ENCODE measurements around the gene CYBA. TPM values are rescaled to one million over a fixed set of nuclear protein-coding genes. Genes with fewer than 3 reads are reported as not detected.

Gene CYBA
- total RNA-seq, 1 donor from 2014 or later = 116 TPM

GRCh38 chr16:88639231-88640038 lies 11.4 kb downstream of the CYBA start:
- Mint-ChIP-seq H3K27ac (no peak overlapping the region), H3K4me3 (no peak overlapping the region), H3K9me3 (no peaks in the 10 kb centered on the region), H3K36me3 (no peaks in the 10 kb centered on the region), H3K27me3 (ENCODE audit: low read depth) (peaks cover 50% of the 10 kb centered on the region), H3K4me1 (peaks cover 3% of the 10 kb centered on the region)
- TF ChIP-seq CTCF (IDR thresholded peaks at IDR 0.05; ENCODE audit: unreplicated experiment) = no peak
- no peak for DNase-seq (ENCODE audit: low spot score in 2 of 2, unreplicated experiment in 2 of 2)

- Mint-ChIP-seq H3K9me3 (no peaks in the 10 kb centered on the region), H3K4me3 (no peak within 1 kb of the TSS), H3K27ac (no peak within 1 kb of the TSS), H3K36me3 (no peaks in the 10 kb centered on the region), H3K4me1 (peaks cover 3% of the 10 kb centered on the region), H3K27me3 (ENCODE audit: low read depth) (peaks cover 52% of the 10 kb centered on the region)
- no peak for TF ChIP-seq CTCF (IDR thresholded peaks at IDR 0.05; ENCODE audit: unreplicated experiment)
- no peak for DNase-seq (ENCODE audit: low spot score in 2 of 2, unreplicated experiment in 2 of 2)
Measured at GRCh38 chr16:88638323-88639230, 12.3 kb downstream of the CYBA start, which contains the start of gene IL17C. Gene IL17C (plus strand): TSS chr16:88638572. CDS start chr16:88638642, 70 bp downstream.

- H3K4me1 Mint-ChIP-seq = peaks cover 3% of the 10 kb centered on the region
- no peak overlapping the region for H3K27ac Mint-ChIP-seq
- no peaks in the 10 kb centered on the region for H3K9me3 Mint-ChIP-seq
Measured at GRCh38 chr16:88636488-88637265, 14.2 kb downstream of the CYBA start.

GRCh38 chr16:88635671-88636319 lies 15.1 kb downstream of the CYBA start:
- peaks cover 3% of the 10 kb centered on the region for H3K36me3 Mint-ChIP-seq
- peak overlapping the region; percentile 34 for H3K4me3 Mint-ChIP-seq
- H3K27me3 Mint-ChIP-seq (ENCODE audit: low read depth) = peaks cover 54% of the 10 kb centered on the region
- TF ChIP-seq CTCF (IDR thresholded peaks at IDR 0.05; ENCODE audit: unreplicated experiment) = no peak
- no peak overlapping the region for H3K27ac Mint-ChIP-seq
- peaks cover 3% of the 10 kb centered on the region for H3K4me1 Mint-ChIP-seq
- H3K9me3 Mint-ChIP-seq = no peaks in the 10 kb centered on the region
- no peak for DNase-seq (ENCODE audit: low spot score in 2 of 2, unreplicated experiment in 2 of 2)

More at GRCh38 chr16:88636488-88637265, 14.2 kb downstream of the CYBA start:
- TF ChIP-seq CTCF (IDR thresholded peaks at IDR 0.05; ENCODE audit: unreplicated experiment) = no peak
- peaks cover 54% of the 10 kb centered on the region for H3K27me3 Mint-ChIP-seq (ENCODE audit: low read depth)
- no peak for DNase-seq (ENCODE audit: low spot score in 2 of 2, unreplicated experiment in 2 of 2)
- peaks cover 3% of the 10 kb centered on the region for H3K36me3 Mint-ChIP-seq
- no peak overlapping the region for H3K4me3 Mint-ChIP-seq
